GM12878 (cell line): ENCODE measurements around the gene AP4B1. TPM values are rescaled to one million over a fixed set of nuclear protein-coding genes. Genes with fewer than 3 reads are reported as not detected.

Experiments used
- ATF2 ChIP-seq: IDR thresholded peaks from 2 replicates; pipeline ENCODE4 v1.6.1; 2012; ENCODE audit warnings: low read length, inconsistent platforms
- BACH1 ChIP-seq: fragments of 450-650 bp; IDR thresholded peaks from 2 replicates; pipeline ENCODE4 v1.6.1; 2017; ENCODE audit warnings: mild to moderate bottlenecking, borderline replicate concordance
- CHD1 ChIP-seq: IDR thresholded peaks from 2 replicates; pipeline ENCODE4 v1.6.1; 2012; ENCODE audit warnings: low read depth, low read length, improper control_type of control experiment
- CHD2 ChIP-seq: IDR thresholded peaks from 2 replicates; pipeline ENCODE4 v1.6.1; 2011; ENCODE audit warnings: low read depth, low read length, improper control_type of control experiment, borderline replicate concordance
- EED ChIP-seq: sonication (generic); IDR thresholded peaks from 2 replicates; pipeline ENCODE4 v1.6.1; 2016; ENCODE audit warnings: antibody characterized with exemption, low read depth
- EGR1 ChIP-seq, 2 experiments: IDR thresholded peaks; 1 replicate in 1 of 2; 2 replicates in 1 of 2; pipeline ENCODE4 v1.6.1; 2011 to 2012; ENCODE audit warnings: low read depth in 2 of 2, low read length in 2 of 2, borderline replicate concordance in 1 of 2, mild to moderate bottlenecking in 1 of 2, moderate library complexity in 1 of 2
- GABPA ChIP-seq: IDR thresholded peaks from 2 replicates; pipeline ENCODE4 v1.6.1; 2014; ENCODE audit warnings: antibody characterized with exemption, low read depth, mild to moderate bottlenecking, inconsistent platforms
- JUNB ChIP-seq: IDR thresholded peaks from 2 replicates; pipeline ENCODE4 v1.6.1; 2016; ENCODE audit warnings: antibody characterized with exemption, mild to moderate bottlenecking
- KAT2A ChIP-seq: conservative IDR thresholded peaks from 2 replicates; pipeline ENCODE4 v1.6.1; 2011; ENCODE audit warnings: low read depth, low read length; ENCODE audit not compliant: control insufficient read depth
- MAX ChIP-seq: IDR thresholded peaks from 2 replicates; pipeline ENCODE4 v1.6.1; 2012; ENCODE audit warnings: low read depth, low read length, improper control_type of control experiment
- MTA2 ChIP-seq: fragments of 450-650 bp; IDR thresholded peaks from 2 replicates; pipeline ENCODE4 v1.6.1; 2016; ENCODE audit warnings: low read depth, mild to moderate bottlenecking, moderate library complexity
- NBN ChIP-seq: fragments of 450-650 bp; IDR thresholded peaks from 2 replicates; pipeline ENCODE4 v1.6.1; 2016
- NFYA ChIP-seq: IDR thresholded peaks from 2 replicates; pipeline ENCODE4 v1.6.1; 2011; ENCODE audit warnings: low read depth, mild to moderate bottlenecking, low read length, improper control_type of control experiment, borderline replicate concordance
- RFX5 ChIP-seq: IDR thresholded peaks from 2 replicates; pipeline ENCODE4 v1.6.1; 2011; ENCODE audit warnings: low read depth, low read length, improper control_type of control experiment
- RUNX3 ChIP-seq: IDR thresholded peaks from 2 replicates; pipeline ENCODE4 v1.6.1; 2012; ENCODE audit warnings: low read length, inconsistent platforms
- SMC3 ChIP-seq: IDR thresholded peaks from 2 replicates; pipeline ENCODE4 v1.6.1; 2011; ENCODE audit warnings: low read length, improper control_type of control experiment, borderline replicate concordance
- SP1 ChIP-seq: IDR thresholded peaks from one replicate; pipeline ENCODE4 v1.6.1; 2011; ENCODE audit warnings: low read depth, low read length
- STAT3 ChIP-seq: IDR thresholded peaks from 2 replicates; pipeline ENCODE4 v1.6.1; 2011; ENCODE audit warnings: low read depth, low read length, improper control_type of control experiment
- TAF1 ChIP-seq: IDR thresholded peaks from 2 replicates; pipeline ENCODE4 v1.6.1; 2011; ENCODE audit warnings: mild to moderate bottlenecking, low read depth, low read length, borderline replicate concordance
- TCF7 ChIP-seq: IDR thresholded peaks from 2 replicates; pipeline ENCODE4 v1.6.1; 2014; ENCODE audit warnings: antibody characterized with exemption, borderline replicate concordance
- WRNIP1 ChIP-seq: IDR thresholded peaks from 2 replicates; pipeline ENCODE4 v1.6.1; 2011; ENCODE audit warnings: low read depth, low read length, improper control_type of control experiment, borderline replicate concordance
- ZBTB33 ChIP-seq: fragments of 450-650 bp; IDR thresholded peaks from 2 replicates; pipeline ENCODE4 v1.6.1; 2017; ENCODE audit warnings: mild to moderate bottlenecking
- ZNF217 ChIP-seq: fragments of 450-650 bp; IDR thresholded peaks from 2 replicates; pipeline ENCODE4 v1.6.1; 2017; ENCODE audit warnings: antibody characterized with exemption, mild to moderate bottlenecking
- ZNF274 ChIP-seq: IDR thresholded peaks from one replicate; pipeline ENCODE4 v1.8.0; 2011; ENCODE audit not compliant: insufficient read length, insufficient read depth
- ZNF622 ChIP-seq: fragments of 450-650 bp; IDR thresholded peaks from 2 replicates; pipeline ENCODE4 v1.6.1; 2017; ENCODE audit warnings: mild to moderate bottlenecking, inconsistent platforms
- polyA plus RNA-seq, 11 experiments: library from polyadenylated mRNA; depleted of rRNA in 4 of 11; unstranded in 6 of 11; stranded (reverse) in 5 of 11; fragments of >200 nt; fragmentation: Nextera tagmentation in 4 of 11; fragmentation: Illumina TruSeq in 1 of 11; extraction: Ambion mirVana in 4 of 11; extraction: Trizol in 1 of 11; gene quantifications; 1 replicate in 1 of 11; 2 replicates in 10 of 11; pipeline versions ENCODE4 v1.2.1 to v1.2.3, GENCODE V29; 2011 to 2016; ENCODE audit warnings: inconsistent platforms in 2 of 11, missing spikeins in 2 of 11, low read depth in 1 of 11
- total RNA-seq, 4 experiments: library from RNA; depleted of rRNA in 3 of 4; stranded (reverse); fragments of >200 nt in 3 of 4; fragmentation: Illumina TruSeq in 1 of 4; extraction: Trizol in 1 of 4; gene quantifications; 2 replicates each; pipeline versions ENCODE4 v1.2.1 to v1.2.3, GENCODE V29; 2013 to 2021
- TF ChIP-seq, protein P1 (sequence below): fragments of 150-350 bp; IDR thresholded peaks from 2 replicates; pipeline ENCODE4 v1.6.1; 2014; ENCODE audit warnings: mild to moderate bottlenecking, low read depth, low read length
- TF ChIP-seq, protein P2 (sequence below): IDR thresholded peaks from 2 replicates; pipeline ENCODE4 v1.6.1; 2011; ENCODE audit warnings: low read depth, low read length, improper control_type of control experiment, borderline replicate concordance

AP4B1 gene
- total and polyA plus RNA-seq, 10 of the 15 experiments (the other 5 are each of a cell fraction or from before 2014, with no cell fraction given), result 27.2 to 61.0 (median 33.0) TPM

GRCh38 chr1:113904674-113905434 is at the start of gene AP4B1, which contains the start of gene DCLRE1B (continued):
- TF ChIP-seq TCF7, result no peak
- peak; percentile 71 for TF ChIP-seq SP1
- peak; percentile 88 for TF ChIP-seq EED
- TF ChIP-seq GABPA, result peak; percentile 87
- peak; percentile 98 for TF ChIP-seq NBN
- TF ChIP-seq NFYA, result no peak
- TF ChIP-seq RFX5, result peak; percentile 48; the same call in 1 of the 2 replicates
- TF ChIP-seq EGR1 (IDR thresholded peaks at IDR 0.05; ENCODE audit: borderline replicate concordance in 1 of 2, low read depth in 2 of 2, low read length in 2 of 2), result peak in 1 of 2 experiments; percentile 63; a peak in 2 of 3 replicates
- TF ChIP-seq CHD1, result 0 out of 2 replicates have a peak, but pooled peaks have one; percentile 73
- no peak for TF ChIP-seq BACH1
- no peak; the same call in 1 of the 2 replicates for TF ChIP-seq ATF2
- TF ChIP-seq ZNF217, result no peak
- peak; percentile 85 for TF ChIP-seq MAX
- TF ChIP-seq ZBTB33, result no peak
- TF ChIP-seq ZNF622, result no peak
- no peak for TF ChIP-seq JUNB
- peak; percentile 90 for TF ChIP-seq RUNX3
- TF ChIP-seq CHD2, result peak; percentile 98
- TF ChIP-seq, protein P1, sequence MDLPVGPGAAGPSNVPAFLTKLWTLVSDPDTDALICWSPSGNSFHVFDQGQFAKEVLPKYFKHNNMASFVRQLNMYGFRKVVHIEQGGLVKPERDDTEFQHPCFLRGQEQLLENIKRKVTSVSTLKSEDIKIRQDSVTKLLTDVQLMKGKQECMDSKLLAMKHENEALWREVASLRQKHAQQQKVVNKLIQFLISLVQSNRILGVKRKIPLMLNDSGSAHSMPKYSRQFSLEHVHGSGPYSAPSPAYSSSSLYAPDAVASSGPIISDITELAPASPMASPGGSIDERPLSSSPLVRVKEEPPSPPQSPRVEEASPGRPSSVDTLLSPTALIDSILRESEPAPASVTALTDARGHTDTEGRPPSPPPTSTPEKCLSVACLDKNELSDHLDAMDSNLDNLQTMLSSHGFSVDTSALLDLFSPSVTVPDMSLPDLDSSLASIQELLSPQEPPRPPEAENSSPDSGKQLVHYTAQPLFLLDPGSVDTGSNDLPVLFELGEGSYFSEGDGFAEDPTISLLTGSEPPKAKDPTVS, result peak; percentile 93
- no peak for TF ChIP-seq KAT2A
- TF ChIP-seq WRNIP1, result no peak
- TF ChIP-seq SMC3, result peak; percentile 95
- no peak for TF ChIP-seq STAT3
- TF ChIP-seq TAF1, result 0 out of 2 replicates have a peak, but pooled peaks have one; percentile 38
- TF ChIP-seq, protein P2, sequence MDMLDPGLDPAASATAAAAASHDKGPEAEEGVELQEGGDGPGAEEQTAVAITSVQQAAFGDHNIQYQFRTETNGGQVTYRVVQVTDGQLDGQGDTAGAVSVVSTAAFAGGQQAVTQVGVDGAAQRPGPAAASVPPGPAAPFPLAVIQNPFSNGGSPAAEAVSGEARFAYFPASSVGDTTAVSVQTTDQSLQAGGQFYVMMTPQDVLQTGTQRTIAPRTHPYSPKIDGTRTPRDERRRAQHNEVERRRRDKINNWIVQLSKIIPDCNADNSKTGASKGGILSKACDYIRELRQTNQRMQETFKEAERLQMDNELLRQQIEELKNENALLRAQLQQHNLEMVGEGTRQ, result no peak
- peak; percentile 48; the same call in 1 of the 2 replicates for TF ChIP-seq MTA2
- TF ChIP-seq ZNF274, result no peak
